Measurements from ENCODE around the gene EXTL1. TPM values are rescaled to one million over a fixed set of nuclear protein-coding genes. Genes with fewer than 3 reads are reported as not detected.

Gene EXTL1
- total RNA-seq, 1 donor from 2014 or later, result 26.4 TPM

- no peak overlapping the region for H2AFZ ChIP-seq (ENCODE audit: low read depth, low read length)
- no peaks in the 10 kb centered on the region for H3K9me3 ChIP-seq (ENCODE audit: insufficient read depth, low read depth, low read length)
- no peaks in the 10 kb centered on the region for H3K36me3 Mint-ChIP-seq (ENCODE audit: low read depth, unreplicated experiment)
- H3K4me1 Mint-ChIP-seq (ENCODE audit: low read depth, unreplicated experiment), result peaks cover 11% of the 10 kb centered on the region
- no peaks in the 10 kb centered on the region for H3K27me3 ChIP-seq (ENCODE audit: insufficient read depth, low read length)
- no peak overlapping the region for H3K27ac Mint-ChIP-seq (ENCODE audit: unreplicated experiment)
- no peak overlapping the region for H3K27ac ChIP-seq (ENCODE audit: low read depth, low read length)
- no peak for FAIRE-seq
- no peak overlapping the region for H3K9ac ChIP-seq (ENCODE audit: low read length)
- H3K4me2 ChIP-seq (ENCODE audit: low read length), result no peak overlapping the region
- H3K36me3 ChIP-seq (ENCODE audit: insufficient read depth, low read length), result no peaks in the 10 kb centered on the region
- TF ChIP-seq EZH2 (IDR thresholded peaks at IDR 0.05; ENCODE audit: insufficient read depth, low read length) (no peak), CTCF (IDR thresholded peaks at IDR 0.05; ENCODE audit: insufficient read depth, low read depth, low read length) (no peak)
- DNase-seq (ENCODE audit: low read depth), result no peak
- H3K79me2 ChIP-seq (ENCODE audit: insufficient read depth, low read length), result no peaks in the 10 kb centered on the region
- H3K27me3 Mint-ChIP-seq (ENCODE audit: low read depth, unreplicated experiment), result peaks cover 6% of the 10 kb centered on the region
- H3K9me3 Mint-ChIP-seq (ENCODE audit: unreplicated experiment), result no peaks in the 10 kb centered on the region
- H3K4me3 ChIP-seq (ENCODE audit: insufficient read depth, low read depth, low read length), result no peak overlapping the region
- no peaks in the 10 kb centered on the region for H3K4me1 ChIP-seq (ENCODE audit: insufficient read depth, low read length)
- no peaks in the 10 kb centered on the region for H4K20me1 ChIP-seq (ENCODE audit: insufficient read depth, low read length)
- H3K4me3 Mint-ChIP-seq (ENCODE audit: unreplicated experiment), result no peak overlapping the region
Measured at GRCh38 chr1:26006710-26007109, 14.9 kb upstream of the EXTL1 start.

GRCh38 chr1:26009796-26010447 is 11.7 kb upstream of the EXTL1 start:
- TF ChIP-seq CTCF (IDR thresholded peaks at IDR 0.05; ENCODE audit: insufficient read depth, low read depth, low read length) (no peak), EZH2 (IDR thresholded peaks at IDR 0.05; ENCODE audit: insufficient read depth, low read length) (no peak)
- no peak overlapping the region for H2AFZ ChIP-seq (ENCODE audit: low read depth, low read length)
- no peak overlapping the region for H3K4me2 ChIP-seq (ENCODE audit: low read length)
- H3K27ac Mint-ChIP-seq (ENCODE audit: unreplicated experiment), result peak overlapping the region; percentile 73
- H3K79me2 ChIP-seq (ENCODE audit: insufficient read depth, low read length), result no peaks in the 10 kb centered on the region
- no peak overlapping the region for H3K9ac ChIP-seq (ENCODE audit: low read length)
- no peaks in the 10 kb centered on the region for H3K36me3 Mint-ChIP-seq (ENCODE audit: low read depth, unreplicated experiment)
- H3K36me3 ChIP-seq (ENCODE audit: insufficient read depth, low read length), result no peaks in the 10 kb centered on the region
- peaks cover 11% of the 10 kb centered on the region for H3K4me1 Mint-ChIP-seq (ENCODE audit: low read depth, unreplicated experiment)
- FAIRE-seq, result no peak
- no peaks in the 10 kb centered on the region for H3K4me1 ChIP-seq (ENCODE audit: insufficient read depth, low read length)
- no peaks in the 10 kb centered on the region for H3K27me3 ChIP-seq (ENCODE audit: insufficient read depth, low read length)
- no peak overlapping the region for H3K27ac ChIP-seq (ENCODE audit: low read depth, low read length)
- no peak overlapping the region for H3K4me3 Mint-ChIP-seq (ENCODE audit: unreplicated experiment)
- H4K20me1 ChIP-seq (ENCODE audit: insufficient read depth, low read length), result no peaks in the 10 kb centered on the region
- no peaks in the 10 kb centered on the region for H3K9me3 Mint-ChIP-seq (ENCODE audit: unreplicated experiment)
- no peak overlapping the region for H3K4me3 ChIP-seq (ENCODE audit: insufficient read depth, low read depth, low read length)
- H3K9me3 ChIP-seq (ENCODE audit: insufficient read depth, low read depth, low read length), result no peaks in the 10 kb centered on the region
- no peak for DNase-seq (ENCODE audit: low read depth)
- H3K27me3 Mint-ChIP-seq (ENCODE audit: low read depth, unreplicated experiment), result peaks cover 4% of the 10 kb centered on the region

DNA sequence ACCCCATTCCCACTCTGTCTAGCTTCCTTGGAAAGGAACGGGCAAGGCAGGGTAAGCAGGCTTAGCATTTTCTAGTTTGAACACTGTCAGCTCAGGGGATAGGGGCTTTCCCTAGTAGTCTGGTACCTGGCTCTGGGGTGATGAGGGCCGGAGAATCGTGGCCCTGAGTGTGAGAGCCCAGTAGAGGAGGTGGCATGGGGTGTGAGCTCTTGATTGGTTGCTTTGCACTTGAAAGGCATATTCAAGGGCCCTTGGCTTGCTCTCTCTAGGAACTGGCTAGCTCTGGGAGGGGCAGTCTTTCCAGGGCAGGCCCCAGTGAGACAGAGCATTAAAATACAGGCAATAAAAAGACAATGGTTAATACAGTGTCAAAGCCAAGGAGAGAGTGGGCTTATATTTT is 10.8 kb upstream of the EXTL1 start:
- Histone ChIP-seq H3K79me2 (ENCODE audit: insufficient read depth, low read length) (no peaks in the 10 kb centered on the region), H3K27ac (ENCODE audit: low read depth, low read length) (no peak overlapping the region), H4K20me1 (ENCODE audit: insufficient read depth, low read length) (no peaks in the 10 kb centered on the region), H3K9me3 (ENCODE audit: insufficient read depth, low read depth, low read length) (no peaks in the 10 kb centered on the region), H3K4me1 (ENCODE audit: insufficient read depth, low read length) (no peaks in the 10 kb centered on the region), H2AFZ (ENCODE audit: low read depth, low read length) (no peak overlapping the region), H3K27me3 (ENCODE audit: insufficient read depth, low read length) (no peaks in the 10 kb centered on the region), H3K36me3 (ENCODE audit: insufficient read depth, low read length) (no peaks in the 10 kb centered on the region), H3K4me3 (ENCODE audit: insufficient read depth, low read depth, low read length) (no peak overlapping the region), H3K4me2 (ENCODE audit: low read length) (no peak overlapping the region), H3K9ac (ENCODE audit: low read length) (no peak overlapping the region)
- Mint-ChIP-seq H3K27ac (ENCODE audit: unreplicated experiment) (peak overlapping the region; percentile 47), H3K4me1 (ENCODE audit: low read depth, unreplicated experiment) (peaks cover 11% of the 10 kb centered on the region), H3K4me3 (ENCODE audit: unreplicated experiment) (no peak overlapping the region), H3K27me3 (ENCODE audit: low read depth, unreplicated experiment) (peaks cover under 1% of the 10 kb centered on the region), H3K9me3 (ENCODE audit: unreplicated experiment) (no peaks in the 10 kb centered on the region), H3K36me3 (ENCODE audit: low read depth, unreplicated experiment) (no peaks in the 10 kb centered on the region)
- FAIRE-seq (no peak), DNase-seq (ENCODE audit: low read depth) (no peak)
- no peak for TF ChIP-seq CTCF (IDR thresholded peaks at IDR 0.05; ENCODE audit: insufficient read depth, low read depth, low read length)
- no peak for TF ChIP-seq EZH2 (IDR thresholded peaks at IDR 0.05; ENCODE audit: insufficient read depth, low read length)
